ELF-1 (cell line): Measurements from ENCODE around the gene ZNF672.
"Not testable (repeated sequence)": the region's sequence is repeated elsewhere in the genome, so short reads cannot be mapped to it uniquely, and the experiment has no call there.

Source experiments
- DNase-seq: peaks from one replicate; pipeline ENCODE4 v3.0.0-alpha.2; 2016; ENCODE audit warnings: low read depth, low spot score

ZNF672 gene

DNA sequence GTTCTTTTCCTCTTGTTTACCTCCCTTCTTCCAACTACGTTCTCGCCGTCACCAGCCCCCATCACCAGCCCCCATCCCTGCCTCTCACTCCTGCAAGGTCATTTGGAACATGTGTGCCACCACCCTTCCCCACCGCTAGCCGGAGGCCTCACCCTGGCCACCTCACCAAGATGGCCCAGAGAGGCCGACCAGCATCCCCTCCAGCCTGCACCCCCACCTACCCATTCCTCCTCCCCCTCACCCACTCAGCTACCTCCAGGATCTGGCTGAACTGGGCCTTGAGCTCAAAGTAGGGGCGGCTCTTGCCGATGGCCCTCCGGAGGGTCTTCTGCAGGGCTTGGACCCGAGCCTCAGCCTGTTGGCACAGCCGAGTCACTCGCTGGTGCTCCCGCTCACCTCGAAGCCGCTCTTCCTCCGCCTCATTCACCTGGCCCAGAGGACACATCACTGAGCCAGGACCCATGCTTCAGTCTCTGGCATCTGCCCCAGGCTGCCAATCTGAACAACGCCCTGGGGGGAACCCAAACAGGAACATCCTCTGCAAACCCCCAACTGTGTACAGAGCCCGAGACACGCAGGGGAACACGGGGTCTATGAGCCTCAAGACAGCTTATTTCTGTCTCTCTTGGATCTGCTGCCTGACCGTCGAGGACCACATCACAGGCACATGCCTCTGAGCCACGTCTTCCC is 25.1 kb upstream of the ZNF672 start:
- no peak for DNase-seq

GRCh38 chr1:248813546-248813945 is 24.5 kb upstream of the ZNF672 start:
- DNase-seq: no peak

- DNase-seq: no peak
Measured at GRCh38 chr1:248814351-248814750, 23.7 kb upstream of the ZNF672 start.

GRCh38 chr1:248815407-248816034 is 22.5 kb upstream of the ZNF672 start:
- DNase-seq: no peak

DNA sequence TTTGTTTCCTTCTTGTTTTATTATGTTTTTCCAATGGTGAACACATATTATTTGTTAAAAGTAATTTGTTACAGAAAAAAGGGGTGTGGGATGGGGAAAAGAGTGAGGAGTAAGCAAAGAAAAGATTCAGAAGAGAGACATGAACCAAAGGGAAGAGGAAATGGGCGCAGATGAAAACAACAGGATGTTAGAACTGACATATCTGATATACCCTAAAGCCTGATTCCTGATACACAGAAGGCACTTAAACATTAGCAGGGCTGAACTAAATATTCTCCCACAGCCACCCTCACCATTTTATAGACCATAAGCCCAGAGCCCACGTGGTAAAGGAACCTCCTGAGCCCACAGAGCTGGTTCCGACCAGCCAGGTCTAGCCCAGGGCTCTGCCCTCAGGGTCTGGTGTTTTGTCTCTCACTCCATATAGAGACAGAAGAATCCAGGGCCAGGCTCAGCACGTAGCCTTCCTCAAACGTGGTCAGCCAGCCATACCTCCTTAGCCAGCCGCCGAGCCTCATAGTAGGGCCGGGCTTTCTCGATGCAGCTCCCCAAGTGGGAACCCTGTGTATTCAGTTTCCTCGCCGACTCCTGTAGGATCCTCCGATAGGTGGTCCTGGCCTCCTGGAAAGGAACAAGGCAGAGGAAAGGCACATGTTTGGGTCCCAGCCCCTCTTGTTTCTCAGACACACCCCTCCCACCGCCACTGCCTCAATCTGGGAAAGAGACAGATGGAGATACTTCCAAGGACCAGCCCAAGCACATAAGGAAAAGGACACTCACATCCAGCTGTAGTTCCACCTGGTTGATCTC is 21.8 kb upstream of the ZNF672 start:
- DNase-seq: peak; percentile 14

DNA sequence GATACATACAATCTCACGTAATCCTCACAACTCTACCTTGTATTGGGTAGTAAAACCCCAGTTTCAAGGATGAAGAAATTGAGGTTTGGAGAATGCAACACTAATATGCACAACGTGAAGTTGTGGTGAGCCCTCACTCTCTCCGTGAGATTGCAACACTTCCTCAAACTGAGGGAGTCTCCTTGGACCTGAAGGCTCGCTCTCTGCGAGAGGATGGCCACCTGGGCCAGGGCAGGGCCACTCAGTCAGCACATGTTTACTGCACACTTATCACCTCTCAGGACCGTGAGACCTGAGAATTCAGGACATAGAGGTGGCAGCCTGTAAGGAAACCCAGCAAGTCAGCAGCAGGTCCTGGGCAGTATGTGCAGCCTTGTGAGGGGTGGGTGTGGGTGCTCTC is 21.0 kb upstream of the ZNF672 start:
- no peak for DNase-seq

- DNase-seq: no peak
Measured at GRCh38 chr1:248818505-248819374, 19.3 kb upstream of the ZNF672 start.

GRCh38 chr1:248820041-248820585 is 17.9 kb upstream of the ZNF672 start:
- DNase-seq: no peak

DNA sequence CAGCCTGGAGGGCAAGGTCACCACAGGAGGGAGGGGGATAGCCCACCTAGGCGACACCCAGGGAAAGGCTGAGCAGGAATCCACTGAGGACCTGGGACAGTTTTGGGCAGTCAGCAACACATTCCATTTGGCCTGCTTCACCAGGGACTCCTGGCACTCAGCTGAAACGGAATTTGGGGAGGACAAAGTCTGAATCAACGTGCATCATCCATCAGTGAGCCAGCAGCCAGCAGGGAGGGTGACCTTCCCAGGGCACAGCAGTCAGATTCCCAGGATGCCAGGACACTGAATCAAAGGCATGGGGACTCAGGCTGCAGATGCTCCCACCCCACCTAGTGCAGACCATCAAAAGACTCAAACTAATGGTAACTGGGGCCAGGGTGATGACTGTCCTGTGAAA is 16.9 kb upstream of the ZNF672 start:
- peak; percentile 13 for DNase-seq

DNA sequence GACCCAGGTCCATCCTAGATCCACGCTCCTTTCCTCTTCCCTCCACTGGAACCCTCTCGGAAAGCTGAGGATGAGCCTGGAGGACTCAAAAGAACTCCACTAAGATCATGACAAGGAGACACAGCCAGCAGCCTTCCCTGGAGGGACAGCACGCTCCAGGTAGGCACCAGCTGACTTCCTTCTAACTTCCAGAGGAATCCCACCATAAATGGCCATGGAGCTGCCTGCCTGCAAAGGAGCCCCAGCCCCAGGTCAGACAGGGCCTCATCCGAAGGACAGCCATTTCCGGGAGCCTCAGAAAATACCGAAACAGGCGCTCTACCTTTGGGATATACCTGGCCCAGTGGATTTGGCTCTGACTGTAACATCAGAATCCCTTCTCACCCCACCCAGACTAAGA is 16.4 kb upstream of the ZNF672 start:
- no peak for DNase-seq

- no peak for DNase-seq
Measured at GRCh38 chr1:248822148-248823032, 15.6 kb upstream of the ZNF672 start.

- no peak for DNase-seq
Measured at GRCh38 chr1:248823517-248824001, 14.5 kb upstream of the ZNF672 start.

- DNase-seq: no peak
Measured at GRCh38 chr1:248824301-248824700, 13.7 kb upstream of the ZNF672 start.

DNA sequence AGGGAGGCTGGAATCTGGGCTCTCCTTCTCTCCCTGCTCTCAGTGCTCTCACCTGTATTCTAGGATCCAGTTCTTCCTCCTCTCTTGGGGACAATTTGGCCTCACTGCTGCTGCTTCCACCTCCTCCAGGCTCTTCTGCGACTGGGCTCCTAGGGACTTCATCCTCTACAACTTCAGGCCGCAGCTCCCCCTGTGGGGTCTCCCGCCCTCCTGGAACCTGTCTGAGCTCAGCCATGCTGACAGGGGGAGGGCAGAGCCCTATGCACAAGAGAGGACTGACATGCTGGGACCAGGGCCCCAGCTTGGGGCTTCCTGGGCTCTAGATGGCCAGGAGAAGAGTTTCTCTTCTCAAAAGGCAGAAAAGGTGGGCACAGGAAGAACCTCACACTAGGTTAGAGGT is 13.3 kb upstream of the ZNF672 start:
- DNase-seq: no peak

GRCh38 chr1:248825136-248825535 is 12.9 kb upstream of the ZNF672 start:
- no peak for DNase-seq

GRCh38 chr1:248825573-248825908 is 12.5 kb upstream of the ZNF672 start:
- DNase-seq: no peak

GRCh38 chr1:248825909-248826760 is 11.9 kb upstream of the ZNF672 start, which contains the start of gene SH3BP5L:
SH3BP5L (minus strand) TSS chr1:248825915; CDS start chr1:248824935, 980 bp downstream.
- DNase-seq: peak; percentile 95

GRCh38 chr1:248828845-248829244 is 9.2 kb upstream of the ZNF672 start:
- DNase-seq: no peak

DNA sequence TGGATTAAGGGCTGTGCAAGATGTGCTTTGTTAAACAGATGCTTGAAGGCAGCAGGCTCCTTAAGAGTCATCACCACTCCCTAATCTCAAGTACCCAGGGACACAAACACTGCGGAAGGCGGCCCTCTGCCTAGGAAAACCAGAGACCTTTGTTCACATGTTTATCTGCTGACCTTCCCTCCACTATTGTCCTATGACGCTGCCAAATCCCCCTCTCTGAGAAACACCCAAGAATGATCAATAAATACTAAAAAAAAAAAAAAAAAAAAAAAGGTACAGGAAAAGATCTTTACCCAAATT is 7.4 kb upstream of the ZNF672 start:
- not testable (repeated sequence) for DNase-seq

GRCh38 chr1:248831842-248832241 is 6.2 kb upstream of the ZNF672 start:
- DNase-seq: no peak
